Activated CD4-positive, alpha-beta memory T cell treated with anti-CD3 and anti-CD28 coated beads for 36 hours (primary cell): Measurements from ENCODE around the gene UBE2E3. TPM values are rescaled to one million over a fixed set of nuclear protein-coding genes. Genes with fewer than 3 reads are reported as not detected.
"Not testable (repeated sequence)": the region's sequence is repeated elsewhere in the genome, so short reads cannot be mapped to it uniquely, and the experiment has no call there.

Experiments used
- CTCF ChIA-PET: fragments of 350-600 bp; sonication (Branson Sonifier 250); formaldehyde crosslinking; loops from one replicate; lab custom pipeline; 2021; ENCODE audit warnings: antibody characterized with exemption, inconsistent platforms; lab: Charles Lee
- POLR2A ChIA-PET: fragments of 350-600 bp; sonication (Branson Sonifier 250); formaldehyde crosslinking; loops from one replicate; lab custom pipeline; 2021; ENCODE audit warnings: antibody characterized with exemption; lab: Charles Lee
- DNase-seq: peaks from one replicate; pipeline ENCODE4 v3.0.0-alpha.2; 2020
- H3K27ac Mint-ChIP-seq: one replicate; pipeline ENCODE4 v1.8.0; 2021; ENCODE audit warnings: mixed read lengths
- H3K27me3 Mint-ChIP-seq: one replicate; pipeline ENCODE4 v1.8.0; 2021; ENCODE audit warnings: mixed read lengths
- H3K36me3 Mint-ChIP-seq: one replicate; pipeline ENCODE4 v1.8.0; 2021; ENCODE audit warnings: mixed read lengths
- H3K4me1 Mint-ChIP-seq: one replicate; pipeline ENCODE4 v1.8.0; 2021; ENCODE audit warnings: low read depth, mixed read lengths
- H3K4me3 Mint-ChIP-seq: one replicate; pipeline ENCODE4 v1.8.0; 2021; ENCODE audit warnings: mild to moderate bottlenecking, mixed read lengths
- H3K9me3 Mint-ChIP-seq: one replicate; pipeline ENCODE4 v1.8.0; 2021; ENCODE audit warnings: mixed read lengths
- intact Hi-C: fragments of 100-400 bp; cut with micrococcal nuclease; formaldehyde crosslinking; loops from one replicate; pipeline ENCODE4 v1.15.1; 2023
- total RNA-seq, 2 experiments: library from RNA; stranded (reverse); gene quantifications; one replicate each; pipeline ENCODE4 v1.2.3, GENCODE V29; 2021

Gene UBE2E3
- total RNA-seq, 2 experiments from 2014 or later, result 33.0 to 34.1 TPM

GRCh38 chr2:181065458-181065857 is 85.1 kb downstream of the UBE2E3 start:
- no peaks in the 10 kb centered on the region for H3K9me3 Mint-ChIP-seq
- no peaks in the 10 kb centered on the region for H3K4me1 Mint-ChIP-seq
- ChIA-PET CTCF (no interaction called here), POLR2A (no interaction called here)
- intact Hi-C loops, result no loop called here
- H3K4me3 Mint-ChIP-seq, result no peak overlapping the region
- H3K27ac Mint-ChIP-seq, result no peak overlapping the region
- H3K27me3 Mint-ChIP-seq, result no peaks in the 10 kb centered on the region
- peaks cover 2% of the 10 kb centered on the region for H3K36me3 Mint-ChIP-seq
- DNase-seq, result no peak

- intact Hi-C loops, result no loop called here
- no peaks in the 10 kb centered on the region for H3K9me3 Mint-ChIP-seq
- no peak overlapping the region for H3K4me3 Mint-ChIP-seq
- ChIA-PET POLR2A (no interaction called here), CTCF (interaction anchor here (1.2 kb wide), 1 partner anchor 649 kb away, joined by 4 read pairs; no protein-coding TSS in a partner anchor)
- H3K27ac Mint-ChIP-seq, result no peak overlapping the region
- DNase-seq, result no peak
- H3K36me3 Mint-ChIP-seq, result peaks cover 2% of the 10 kb centered on the region
- no peaks in the 10 kb centered on the region for H3K4me1 Mint-ChIP-seq
- H3K27me3 Mint-ChIP-seq, result no peaks in the 10 kb centered on the region
Observed at GRCh38 chr2:181066333-181066732, 85.9 kb downstream of the UBE2E3 start.

GRCh38 chr2:181070119-181070835 is 89.9 kb downstream of the UBE2E3 start:
- Mint-ChIP-seq H3K4me3 (no peak overlapping the region), H3K9me3 (no peaks in the 10 kb centered on the region), H3K27ac (no peak overlapping the region), H3K36me3 (no peaks in the 10 kb centered on the region), H3K27me3 (no peaks in the 10 kb centered on the region), H3K4me1 (peaks cover 5% of the 10 kb centered on the region)
- no peak for DNase-seq
- CTCF ChIA-PET, result interaction anchor here (0.6 to 1.2 kb wide), 3 partner anchors 12 to 702 kb away, joined by 3 to 5 read pairs (median 3); no protein-coding TSS in a partner anchor
- intact Hi-C loops, result no loop called here
- POLR2A ChIA-PET, result no interaction called here

- DNase-seq, result no peak
- peaks cover 5% of the 10 kb centered on the region for H3K4me1 Mint-ChIP-seq
- H3K27me3 Mint-ChIP-seq, result no peaks in the 10 kb centered on the region
- ChIA-PET POLR2A (no interaction called here), CTCF (interaction anchor here (0.6 kb wide), 1 partner anchor 702 kb away, joined by 3 read pairs; no protein-coding TSS in a partner anchor)
- H3K9me3 Mint-ChIP-seq, result no peaks in the 10 kb centered on the region
- intact Hi-C loops, result no loop called here
- no peak overlapping the region for H3K4me3 Mint-ChIP-seq
- no peak overlapping the region for H3K27ac Mint-ChIP-seq
- H3K36me3 Mint-ChIP-seq, result no peaks in the 10 kb centered on the region
Observed at GRCh38 chr2:181070836-181071200, 90.4 kb downstream of the UBE2E3 start.

- Mint-ChIP-seq H3K4me1 (peaks cover 7% of the 10 kb centered on the region), H3K9me3 (no peaks in the 10 kb centered on the region), H3K36me3 (no peaks in the 10 kb centered on the region), H3K4me3 (no peak overlapping the region), H3K27me3 (no peaks in the 10 kb centered on the region), H3K27ac (no peak overlapping the region)
- DNase-seq, result no peak
- ChIA-PET POLR2A (no interaction called here), CTCF (interaction anchor here (2.2 kb wide), 1 partner anchor 642 kb away, joined by 7 read pairs; no protein-coding TSS in a partner anchor)
- intact Hi-C loops, result no loop called here
Observed at GRCh38 chr2:181072486-181073235, 92.3 kb downstream of the UBE2E3 start.

GRCh38 chr2:181073896-181074295 is 93.5 kb downstream of the UBE2E3 start:
- Mint-ChIP-seq H3K9me3 (no peaks in the 10 kb centered on the region), H3K4me3 (no peak overlapping the region), H3K36me3 (no peaks in the 10 kb centered on the region), H3K27me3 (no peaks in the 10 kb centered on the region), H3K27ac (no peak overlapping the region), H3K4me1 (peaks cover 7% of the 10 kb centered on the region)
- POLR2A ChIA-PET, result no interaction called here
- CTCF ChIA-PET, result interaction anchor here (1.2 to 2.2 kb wide), 2 partner anchors 15 to 641 kb away, joined by 4 to 7 read pairs; no protein-coding TSS in a partner anchor
- DNase-seq, result no peak
- intact Hi-C loops, result no loop called here

GRCh38 chr2:181074457-181074856 is 94.1 kb downstream of the UBE2E3 start:
- H3K4me3 Mint-ChIP-seq, result no peak overlapping the region
- CTCF ChIA-PET, result interaction anchor here (1.2 to 2.2 kb wide), 2 partner anchors 15 to 640 kb away, joined by 4 to 7 read pairs; no protein-coding TSS in a partner anchor
- intact Hi-C loops, result no loop called here
- no peak for DNase-seq
- no peaks in the 10 kb centered on the region for H3K27me3 Mint-ChIP-seq
- H3K27ac Mint-ChIP-seq, result no peak overlapping the region
- peaks cover 7% of the 10 kb centered on the region for H3K4me1 Mint-ChIP-seq
- H3K36me3 Mint-ChIP-seq, result no peaks in the 10 kb centered on the region
- POLR2A ChIA-PET, result no interaction called here
- no peaks in the 10 kb centered on the region for H3K9me3 Mint-ChIP-seq

- H3K4me3 Mint-ChIP-seq, result no peak overlapping the region
- intact Hi-C loops, result loop anchor here (1.0 to 5.0 kb wide), 4 partner anchors 30 to 876 kb away; no protein-coding TSS in a partner anchor
- no peaks in the 10 kb centered on the region for H3K36me3 Mint-ChIP-seq
- CTCF ChIA-PET, result interaction anchor here (1.3 to 1.9 kb wide), 2 partner anchors 18 to 638 kb away, joined by 4 to 12 read pairs; no protein-coding TSS in a partner anchor
- peaks cover 7% of the 10 kb centered on the region for H3K4me1 Mint-ChIP-seq
- POLR2A ChIA-PET, result no interaction called here
- no peak for DNase-seq
- H3K27ac Mint-ChIP-seq, result no peak overlapping the region
- H3K9me3 Mint-ChIP-seq, result no peaks in the 10 kb centered on the region
- no peaks in the 10 kb centered on the region for H3K27me3 Mint-ChIP-seq
Observed at GRCh38 chr2:181076658-181077057, 96.3 kb downstream of the UBE2E3 start.

GRCh38 chr2:181077128-181077709 is 96.8 kb downstream of the UBE2E3 start:
- ChIA-PET CTCF (interaction anchor here (1.9 to 2.0 kb wide), 2 partner anchors 638 kb away, joined by 11 to 12 read pairs; no protein-coding TSS in a partner anchor), POLR2A (no interaction called here)
- H3K4me3 Mint-ChIP-seq, result no peak overlapping the region
- intact Hi-C loops, result loop anchor here (1.0 to 5.0 kb wide), 4 partner anchors 29 to 875 kb away; no protein-coding TSS in a partner anchor
- H3K36me3 Mint-ChIP-seq, result no peaks in the 10 kb centered on the region
- H3K4me1 Mint-ChIP-seq, result peaks cover 7% of the 10 kb centered on the region
- no peaks in the 10 kb centered on the region for H3K9me3 Mint-ChIP-seq
- H3K27me3 Mint-ChIP-seq, result no peaks in the 10 kb centered on the region
- H3K27ac Mint-ChIP-seq, result no peak overlapping the region
- no peak for DNase-seq

GRCh38 chr2:181083140-181083539 is 102.7 kb downstream of the UBE2E3 start:
- Mint-ChIP-seq H3K9me3 (no peaks in the 10 kb centered on the region), H3K27ac (no peak overlapping the region), H3K4me1 (no peaks in the 10 kb centered on the region), H3K4me3 (no peak overlapping the region), H3K36me3 (no peaks in the 10 kb centered on the region), H3K27me3 (no peaks in the 10 kb centered on the region)
- POLR2A ChIA-PET, result no interaction called here
- CTCF ChIA-PET, result interaction anchor here (1.6 to 2.1 kb wide), 2 partner anchors 21 to 632 kb away, joined by 4 to 6 read pairs; no protein-coding TSS in a partner anchor
- intact Hi-C loops, result no loop called here
- no peak for DNase-seq

- H3K9me3 Mint-ChIP-seq, result no peaks in the 10 kb centered on the region
- H3K27me3 Mint-ChIP-seq, result peaks cover 3% of the 10 kb centered on the region
- H3K4me3 Mint-ChIP-seq, result no peak overlapping the region
- H3K4me1 Mint-ChIP-seq, result no peaks in the 10 kb centered on the region
- DNase-seq, result no peak
- H3K36me3 Mint-ChIP-seq, result no peaks in the 10 kb centered on the region
- intact Hi-C loops, result no loop called here
- no peak overlapping the region for H3K27ac Mint-ChIP-seq
- ChIA-PET POLR2A (no interaction called here), CTCF (interaction anchor here (0.7 kb wide), 1 partner anchor 19 kb away, joined by 3 read pairs; no protein-coding TSS in a partner anchor)
Observed at GRCh38 chr2:181085734-181086133, 105.3 kb downstream of the UBE2E3 start.

- H3K4me1 Mint-ChIP-seq, H3K27ac Mint-ChIP-seq, CTCF ChIA-PET, intact Hi-C loops, H3K27me3 Mint-ChIP-seq, H3K4me3 Mint-ChIP-seq, DNase-seq, POLR2A ChIA-PET, H3K36me3 Mint-ChIP-seq: not testable (repeated sequence)
- H3K9me3 Mint-ChIP-seq, result peaks cover 31% of the 10 kb centered on the region
Observed at GRCh38 chr2:181091920-181092319, 111.5 kb downstream of the UBE2E3 start.
